Measurements from ENCODE around the gene RABGAP1L. TPM values are rescaled to one million over a fixed set of nuclear protein-coding genes. Genes with fewer than 3 reads are reported as not detected.

The RABGAP1L gene
- total and polyA plus RNA-seq, 2 of the 8 experiments (the other 6 are each of a cell fraction or from before 2014, with no cell fraction given): 33.3 to 156 TPM

GRCh38 chr1:174964261-174964971 is 805.1 kb downstream of the RABGAP1L start:
- no peak overlapping the region for H3K9ac ChIP-seq (replicated peaks in 1 of 4; ENCODE audit: extremely low read depth in 1 of 4, low read depth in 3 of 4, low read length in 3 of 4)
- H3K56ac ChIP-seq (replicated peaks; ENCODE audit: insufficient read length, low read depth, low read length): no peak overlapping the region
- no peaks in the 10 kb centered on the region for H3K27me3 ChIP-seq (replicated peaks in 1 of 4; ENCODE audit: control insufficient read depth in 3 of 4, extremely low read depth in 1 of 4, insufficient read depth in 3 of 4, low read length in 3 of 4)
- peaks cover 2 to 3% of the 10 kb centered on the region in 2 experiments for H4K20me1 ChIP-seq (replicated peaks in 1 of 2; ENCODE audit: control insufficient read depth in 1 of 2, insufficient read depth in 2 of 2, low read length in 2 of 2)
- no peaks in the 10 kb centered on the region for H3K79me1 ChIP-seq (ENCODE audit: low read depth, low read length)
- no peak overlapping the region for H2BK12ac ChIP-seq (ENCODE audit: low read depth, low read length)
- no peak overlapping the region for H2BK20ac ChIP-seq (ENCODE audit: low read length)
- no peaks in the 10 kb centered on the region for H3K9me3 ChIP-seq (ENCODE audit: insufficient read depth in 2 of 2, low read depth in 1 of 2, low read length in 1 of 2)
- H3K18ac ChIP-seq (ENCODE audit: extremely low read depth, low read length): no peak overlapping the region
- H2AFZ ChIP-seq (ENCODE audit: low read length): no peak overlapping the region
- H4K91ac ChIP-seq (replicated peaks; ENCODE audit: insufficient read length, low read length): no peak overlapping the region
- H3K4me2 ChIP-seq (ENCODE audit: insufficient read depth in 1 of 2, low read depth in 2 of 2, low read length in 2 of 2): no peak overlapping the region
- H3K4me3 ChIP-seq (ENCODE audit: extremely low read depth in 1 of 4, insufficient read depth in 2 of 4, low read depth in 3 of 4, low read length in 4 of 4): no peak overlapping the region
- ChIA-PET POLR2A (ENCODE audit: partially characterized antibody) (interaction anchor here (1.0 to 2.3 kb wide), 4 partner anchors 10 to 81 kb away, joined by 3 to 11 read pairs (median 4); no protein-coding TSS in a partner anchor), CTCF (ENCODE audit: partially characterized antibody) (interaction anchor here (1.2 kb wide), 1 partner anchor 23 kb away, joined by 4 read pairs; no protein-coding TSS in a partner anchor)
- no peak for FAIRE-seq
- no peak overlapping the region for H3K23ac ChIP-seq (ENCODE audit: insufficient read length)
- peaks cover 7 to 62% (median 12%) of the 10 kb centered on the region in 4 experiments for H3K36me3 ChIP-seq (ENCODE audit: control insufficient read depth in 2 of 4, insufficient read depth in 4 of 4, low read length in 3 of 4)
- H3K14ac ChIP-seq (ENCODE audit: insufficient read length): no peak overlapping the region
- no peak overlapping the region for H4K8ac ChIP-seq (ENCODE audit: extremely low read depth, insufficient read depth, low read length)
- no peak overlapping the region for H2BK5ac ChIP-seq (ENCODE audit: low read depth, low read length)
- no peak overlapping the region for H2BK120ac ChIP-seq (replicated peaks; ENCODE audit: low read depth, low read length)
- no peak overlapping the region for H4K5ac ChIP-seq (ENCODE audit: insufficient read length, low read depth, low read length)
- no peak overlapping the region for H2BK15ac ChIP-seq (ENCODE audit: low read length)
- 74% methylated on average over 6 of the region's 6 CpGs; no CpG with 5 or more reads in 1 of the 2 experiments for WGBS, 2 experiments (ENCODE audit: extremely low coverage in 1 of 2, insufficient coverage in 1 of 2, insufficient read length in 1 of 2, insufficient replicate concordance in 2 of 2, low coverage in 1 of 2, low lambda C conversion rate in 2 of 2, missing lambda C conversion rate in 1 of 2)
- H3K4ac ChIP-seq (replicated peaks; ENCODE audit: insufficient read length, low read depth, low read length): no peak overlapping the region
- no peak overlapping the region for H2AK5ac ChIP-seq (ENCODE audit: low read depth, low read length)
- H3K79me2 ChIP-seq (ENCODE audit: control insufficient read depth in 1 of 2, insufficient read depth in 2 of 2, low read length in 2 of 2): peaks cover 0 to 14% of the 10 kb centered on the region in 2 experiments; a peak in 2 of 4 replicates
- H3K4me1 ChIP-seq (replicated peaks in 1 of 4; ENCODE audit: control insufficient read depth in 3 of 4, insufficient read depth in 4 of 4, low read length in 3 of 4): peaks cover 0 to 2% (median 0%) of the 10 kb centered on the region in 4 experiments; a peak in 1 of 7 replicates
- no peak for DNase-seq (ENCODE audit: low read depth in 1 of 2, low spot score in 2 of 2)
- no peak overlapping the region for H3K27ac ChIP-seq (ENCODE audit: low read depth, low read length)
- H3K23me2 ChIP-seq (ENCODE audit: low read depth, low read length): no peaks in the 10 kb centered on the region
- TF ChIP-seq BCL11A (IDR thresholded peaks at IDR 0.05; ENCODE audit: low read depth in 2 of 2, low read length in 2 of 2) (no peak), KDM5A (IDR thresholded peaks at IDR 0.05; ENCODE audit: low read length) (no peak), RBBP5 (IDR thresholded peaks at IDR 0.05; ENCODE audit: borderline replicate concordance, low read depth, low read length) (no peak)

Measured in H1 (cell line).